MV-4-11 (cell line): Measurements from ENCODE around the gene SURF1.
"Not testable (repeated sequence)": the region's sequence is repeated elsewhere in the genome, so short reads cannot be mapped to it uniquely, and the experiment has no call there.

Experiments
- DNase-seq: peaks from one replicate; lab custom pipeline; 2025; lab: John Stamatoyannopoulos, UW

SURF1 gene

GRCh38 chr9:133383438-133383837 is 27.2 kb upstream of the SURF1 start:
- DNase-seq: no peak

- DNase-seq: no peak
These were observed 26.3 kb upstream of the SURF1 start for GRCh38 chr9:133382507-133383141.

GRCh38 chr9:133380734-133381133 is 24.4 kb upstream of the SURF1 start:
- no peak for DNase-seq

GRCh38 chr9:133379153-133380086 is 23.1 kb upstream of the SURF1 start:
- DNase-seq: no peak

GRCh38 chr9:133378408-133378962 is 22.2 kb upstream of the SURF1 start:
- DNase-seq: no peak

- DNase-seq: no peak
These were observed 21.5 kb upstream of the SURF1 start for GRCh38 chr9:133377721-133378216.

- DNase-seq: not testable (repeated sequence)
These were observed 21.0 kb upstream of the SURF1 start for GRCh38 chr9:133377280-133377679.

- peak; percentile 91 for DNase-seq
These were observed 19.7 kb upstream of the SURF1 start, which contains the start of the genes STKLD1 and SURF4 for GRCh38 chr9:133375724-133376654. Gene STKLD1, plus strand, starts transcription at chr9:133376366. Its CDS starts 108 bp downstream, at chr9:133376474. Gene SURF4, minus strand, starts transcription at chr9:133376060. Its CDS starts 91 bp downstream, at chr9:133375969.

- DNase-seq: peak; percentile 53
These were observed 18.9 kb upstream of the SURF1 start for GRCh38 chr9:133375116-133375723.

- peak; percentile 92 for DNase-seq
These were observed 18.4 kb upstream of the SURF1 start for GRCh38 chr9:133374612-133375115.

GRCh38 chr9:133372144-133372543 is 15.9 kb upstream of the SURF1 start:
- no peak for DNase-seq

GRCh38 chr9:133371261-133371711 is 15.0 kb upstream of the SURF1 start:
- DNase-seq: peak; percentile 45

GRCh38 chr9:133370685-133371084 is 14.4 kb upstream of the SURF1 start:
- DNase-seq: no peak

GRCh38 chr9:133369933-133370332 is 13.6 kb upstream of the SURF1 start:
- DNase-seq: no peak

- no peak for DNase-seq
These were observed 13.1 kb upstream of the SURF1 start for GRCh38 chr9:133369422-133369821.

- DNase-seq: no peak
These were observed 12.1 kb upstream of the SURF1 start for GRCh38 chr9:133368249-133368881.

GRCh38 chr9:133367778-133368177 is 11.5 kb upstream of the SURF1 start:
- DNase-seq: no peak

GRCh38 chr9:133367221-133367620 is 10.9 kb upstream of the SURF1 start:
- no peak for DNase-seq

- no peak for DNase-seq
These were observed 10.1 kb upstream of the SURF1 start for GRCh38 chr9:133366435-133366834.

- DNase-seq: no peak
These were observed 6.2 kb upstream of the SURF1 start for GRCh38 chr9:133362359-133363044.
